22Rv1 (cell line): ENCODE results near the gene PDP2.

Source experiments
- CTCF ChIP-seq: fragments of 450-650 bp; IDR thresholded peaks from 2 replicates; pipeline ENCODE4 v1.5.1; 2017; ENCODE audit warnings: mild to moderate bottlenecking
- ZFX ChIP-seq: fragments of 450-650 bp; IDR thresholded peaks from 2 replicates; pipeline ENCODE4 v1.6.1; 2017; ENCODE audit warnings: antibody characterized with exemption, borderline replicate concordance

DNA sequence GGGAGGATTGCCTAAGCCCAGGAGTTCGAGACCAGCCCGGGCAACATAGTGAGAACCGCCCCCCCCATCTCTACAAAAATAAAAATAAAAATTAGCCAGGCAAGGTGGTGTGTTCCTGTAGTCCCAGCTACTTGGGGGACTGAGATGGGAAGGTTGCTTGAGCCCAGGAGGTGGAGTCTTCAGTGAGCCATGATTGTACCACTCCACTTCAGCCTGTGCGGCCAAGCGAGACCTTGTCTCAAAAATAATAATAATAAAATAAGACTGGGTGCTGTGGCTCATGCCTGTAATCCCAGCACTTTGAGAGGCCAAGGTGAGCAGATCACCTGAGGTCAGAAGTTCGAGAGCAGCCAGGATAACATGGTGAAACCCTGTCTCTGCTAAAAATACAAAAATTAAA, 11.5 kb downstream of the PDP2 start:
- TF ChIP-seq CTCF = no peak
- TF ChIP-seq ZFX = no peak
